Activated CD8-positive, alpha-beta memory T cell treated with anti-CD3 and anti-CD28 coated beads, Interleukin-2, amount 50 U/mL, for 1 hour (primary cell): ENCODE measurements around the gene FCER1G.
A peak's percentile ranks its signal among the peaks of the same experiment; 100 is the strongest.

Experiments
- DNase-seq: peaks from one replicate; pipeline ENCODE4 v3.0.0-alpha.2; 2020; ENCODE audit errors: extremely low read depth

Gene FCER1G

GRCh38 chr1:161188381-161188780, 26.7 kb upstream of the FCER1G start:
- DNase-seq, result no peak

GRCh38 chr1:161189036-161189435, 26.1 kb upstream of the FCER1G start:
- DNase-seq, result no peak

GRCh38 chr1:161190962-161191521, 24.1 kb upstream of the FCER1G start:
- no peak for DNase-seq

GRCh38 chr1:161191971-161192370, 23.1 kb upstream of the FCER1G start:
- DNase-seq, result no peak

- DNase-seq, result peak; percentile 36
Observed at GRCh38 chr1:161192476-161193465, 22.3 kb upstream of the FCER1G start.

GRCh38 chr1:161193561-161194235, 21.4 kb upstream of the FCER1G start:
- no peak for DNase-seq

GRCh38 chr1:161195171-161195570, 19.9 kb upstream of the FCER1G start:
- no peak for DNase-seq

GRCh38 chr1:161196111-161196510, 19.0 kb upstream of the FCER1G start:
- DNase-seq, result no peak

- DNase-seq, result no peak
Observed at GRCh38 chr1:161196521-161197451, 18.3 kb upstream of the FCER1G start.

- DNase-seq, result no peak
Observed at GRCh38 chr1:161197560-161198193, 17.4 kb upstream of the FCER1G start.

GRCh38 chr1:161198194-161198896, 16.8 kb upstream of the FCER1G start:
- no peak for DNase-seq

GRCh38 chr1:161198897-161199431, 16.1 kb upstream of the FCER1G start, which contains the start of gene ADAMTS4:
Gene ADAMTS4, minus strand, starts transcription at chr1:161199054. Its CDS starts 427 bp downstream, at chr1:161198627.
- no peak for DNase-seq

- no peak for DNase-seq
Observed at GRCh38 chr1:161199506-161200139, 15.5 kb upstream of the FCER1G start.

GRCh38 chr1:161200421-161200991, 14.6 kb upstream of the FCER1G start:
- no peak for DNase-seq

- DNase-seq, result no peak
Observed at GRCh38 chr1:161200992-161201835, 13.9 kb upstream of the FCER1G start.

- DNase-seq, result peak; percentile 98
Observed at GRCh38 chr1:161201836-161202712, 13.0 kb upstream of the FCER1G start, which contains the start of gene NDUFS2. Gene NDUFS2, plus strand, starts transcription at chr1:161202367. Its CDS starts 19 bp downstream, at chr1:161202386.
